GM12878 (cell line): ENCODE measurements around the gene LRRC74B.

Source experiments
- ATF3 ChIP-seq: IDR thresholded peaks from 2 replicates; pipeline ENCODE4 v1.6.1; 2011; ENCODE audit warnings: low read depth, mild to moderate bottlenecking, low read length, moderate library complexity, borderline replicate concordance; ENCODE audit errors: extremely low read depth
- CTCF ChIP-seq, 3 experiments: IDR thresholded peaks in 2 of 3; conservative IDR thresholded peaks in 1 of 3; 2 replicates each; pipeline ENCODE4 v1.5.1; 2011; ENCODE audit warnings: low read depth in 3 of 3, low read length in 3 of 3, mild to moderate bottlenecking in 3 of 3, control low read depth in 2 of 3, moderate library complexity in 2 of 3, inconsistent platforms in 1 of 3, mixed read lengths in 1 of 3; ENCODE audit not compliant: control insufficient read depth in 2 of 3, insufficient read depth in 1 of 3; ENCODE audit errors: extremely low read depth in 1 of 3
- EGR1 ChIP-seq, 2 experiments: IDR thresholded peaks; 1 replicate in 1 of 2; 2 replicates in 1 of 2; pipeline ENCODE4 v1.6.1; 2011 to 2012; ENCODE audit warnings: low read depth in 2 of 2, low read length in 2 of 2, borderline replicate concordance in 1 of 2, mild to moderate bottlenecking in 1 of 2, moderate library complexity in 1 of 2
- EZH2 ChIP-seq: IDR thresholded peaks from 2 replicates; pipeline ENCODE4 v1.6.1; 2012; ENCODE audit warnings: low read depth, mild to moderate bottlenecking, control low read depth, inconsistent platforms, low read length, borderline replicate concordance; ENCODE audit not compliant: control insufficient read depth
- KDM1A ChIP-seq: fragments of 200-600 bp; sonication (generic); IDR thresholded peaks from 2 replicates; pipeline ENCODE4 v1.6.1; 2016; ENCODE audit warnings: borderline replicate concordance
- NFYB ChIP-seq: IDR thresholded peaks from 2 replicates; pipeline ENCODE4 v1.6.1; 2011; ENCODE audit warnings: low read depth, mild to moderate bottlenecking, low read length, improper control_type of control experiment, moderate library complexity; ENCODE audit not compliant: insufficient read depth
- POLR2AphosphoS2 ChIP-seq: IDR thresholded peaks from 2 replicates; pipeline ENCODE4 v1.6.1; 2011; ENCODE audit warnings: low read depth, mild to moderate bottlenecking, low read length, improper control_type of control experiment, moderate library complexity
- REST ChIP-seq: IDR thresholded peaks from 2 replicates; pipeline ENCODE4 v1.6.1; 2012; ENCODE audit warnings: mild to moderate bottlenecking, low read depth, low read length
- RFX5 ChIP-seq: IDR thresholded peaks from 2 replicates; pipeline ENCODE4 v1.6.1; 2011; ENCODE audit warnings: low read depth, low read length, improper control_type of control experiment
- SMAD1 ChIP-seq: fragments of 450-650 bp; IDR thresholded peaks from 2 replicates; pipeline ENCODE4 v1.6.1; 2018; ENCODE audit warnings: mild to moderate bottlenecking, low read depth; ENCODE audit not compliant: partially characterized antibody
- TAF1 ChIP-seq: IDR thresholded peaks from 2 replicates; pipeline ENCODE4 v1.6.1; 2011; ENCODE audit warnings: mild to moderate bottlenecking, low read depth, low read length, borderline replicate concordance

- no peak for TF ChIP-seq CTCF (IDR thresholded peaks at IDR 0.05 in 2 of 3, conservative IDR thresholded peaks at IDR 0.05 in 1 of 3; ENCODE audit: control insufficient read depth in 2 of 3, extremely low read depth in 1 of 3, insufficient read depth in 1 of 3, low read depth in 3 of 3, low read length in 3 of 3)
- no peak for TF ChIP-seq REST
- no peak for TF ChIP-seq RFX5
- no peak for TF ChIP-seq EZH2
- TF ChIP-seq TAF1: no peak
- TF ChIP-seq SMAD1: no peak
- TF ChIP-seq EGR1 (IDR thresholded peaks at IDR 0.05; ENCODE audit: borderline replicate concordance in 1 of 2, low read depth in 2 of 2, low read length in 2 of 2): no peak
- no peak for TF ChIP-seq KDM1A
- no peak for TF ChIP-seq ATF3
- no peak for TF ChIP-seq NFYB
- TF ChIP-seq POLR2AphosphoS2: no peak
Observed at GRCh38 chr22:21055564-21055834, 9.8 kb downstream of the LRRC74B start.
